Neural progenitor cell (in vitro differentiated cells): ENCODE data around the gene APLP1. TPM values are rescaled to one million over a fixed set of nuclear protein-coding genes. Genes with fewer than 3 reads are reported as not detected.

Source experiments
- DNase-seq: peaks from one replicate; pipeline ENCODE4 v3.0.0-alpha.2; 2016; ENCODE audit warnings: low spot score
- H2AFZ ChIP-seq: fragments of 200-600 bp; sonication (generic); replicated peaks from 2 replicates; pipeline ENCODE4 v1.6.1; 2016; ENCODE audit warnings: antibody characterized with exemption
- H3F3A ChIP-seq: fragments of 200-600 bp; sonication (generic); 2 replicates; pipeline ENCODE4 v1.6.1; 2016; ENCODE audit warnings: antibody characterized with exemption, low read depth
- H3K27ac ChIP-seq: fragments of 200-600 bp; sonication (generic); 2 replicates; pipeline ENCODE4 v1.5.1; 2016; ENCODE audit warnings: mild to moderate bottlenecking
- H3K27me3 ChIP-seq: fragments of 200-600 bp; sonication (generic); 2 replicates; pipeline ENCODE4 v1.6.1; 2016; ENCODE audit warnings: mild to moderate bottlenecking, moderate library complexity
- H3K36me3 ChIP-seq: fragments of 200-600 bp; sonication (generic); 2 replicates; pipeline ENCODE4 v1.5.1; 2016
- H3K4me1 ChIP-seq: fragments of 200-600 bp; sonication (generic); 2 replicates; pipeline ENCODE4 v1.6.1; 2016; ENCODE audit warnings: mixed run types
- H3K4me2 ChIP-seq: fragments of 200-600 bp; sonication (generic); 2 replicates; pipeline ENCODE4 v1.6.1; 2016
- H3K4me3 ChIP-seq: fragments of 200-600 bp; sonication (generic); 2 replicates; pipeline ENCODE4 v1.5.1; 2016
- H3K79me2 ChIP-seq: fragments of 200-600 bp; sonication (generic); 2 replicates; pipeline ENCODE4 v1.6.1; 2016; ENCODE audit warnings: low read depth
- H3K9ac ChIP-seq: fragments of 200-600 bp; sonication (generic); 2 replicates; pipeline ENCODE4 v1.6.1; 2016
- H3K9me3 ChIP-seq: fragments of 200-600 bp; sonication (generic); 2 replicates; pipeline ENCODE4 v1.5.1; 2016; ENCODE audit warnings: low read depth
- H4K20me1 ChIP-seq: fragments of 200-600 bp; sonication (generic); 2 replicates; pipeline ENCODE4 v1.6.1; 2016; ENCODE audit warnings: low read depth
- H3K27ac Mint-ChIP-seq: 3 replicates; pipeline ENCODE4 v1.8.0; 2021; ENCODE audit warnings: mixed read lengths
- H3K27me3 Mint-ChIP-seq: 2 replicates; pipeline ENCODE4 v1.8.0; 2022; ENCODE audit warnings: low read depth, mild to moderate bottlenecking, inconsistent platforms, moderate library complexity, mixed read lengths; ENCODE audit not compliant: insufficient read depth
- H3K36me3 Mint-ChIP-seq: 3 replicates; pipeline ENCODE4 v1.8.0; 2021; ENCODE audit warnings: mixed read lengths
- H3K4me1 Mint-ChIP-seq: 3 replicates; pipeline ENCODE4 v1.8.0; 2021; ENCODE audit warnings: mixed read lengths
- H3K4me3 Mint-ChIP-seq: 3 replicates; pipeline ENCODE4 v1.8.0; 2021; ENCODE audit warnings: mild to moderate bottlenecking, moderate library complexity, mixed read lengths
- H3K9me3 Mint-ChIP-seq: 3 replicates; pipeline ENCODE4 v1.8.0; 2020; ENCODE audit warnings: mixed read lengths
- EZH2 ChIP-seq: fragments of 200-600 bp; sonication (generic); IDR thresholded peaks from 2 replicates; pipeline ENCODE4 v1.6.1; 2017; ENCODE audit warnings: antibody characterized with exemption, mild to moderate bottlenecking, moderate library complexity
- EZH2phosphoT487 ChIP-seq: fragments of 200-600 bp; sonication (generic); IDR thresholded peaks from 2 replicates; pipeline ENCODE4 v1.6.1; 2017; ENCODE audit warnings: antibody characterized with exemption
- total RNA-seq: library from RNA; depleted of rRNA; stranded (reverse); fragments of >200 nt; gene quantifications from 2 replicates; pipeline ENCODE4 v1.2.3, GENCODE V29; 2015; ENCODE audit warnings: low replicate concordance
- TF ChIP-seq, protein P1 (sequence below): fragments of 200-600 bp; sonication (generic); IDR thresholded peaks from 2 replicates; pipeline ENCODE4 v1.5.1; 2017; ENCODE audit warnings: antibody characterized with exemption, mild to moderate bottlenecking

The APLP1 gene
- total RNA-seq, 1 donor from 2014 or later: 89.5 TPM

DNA sequence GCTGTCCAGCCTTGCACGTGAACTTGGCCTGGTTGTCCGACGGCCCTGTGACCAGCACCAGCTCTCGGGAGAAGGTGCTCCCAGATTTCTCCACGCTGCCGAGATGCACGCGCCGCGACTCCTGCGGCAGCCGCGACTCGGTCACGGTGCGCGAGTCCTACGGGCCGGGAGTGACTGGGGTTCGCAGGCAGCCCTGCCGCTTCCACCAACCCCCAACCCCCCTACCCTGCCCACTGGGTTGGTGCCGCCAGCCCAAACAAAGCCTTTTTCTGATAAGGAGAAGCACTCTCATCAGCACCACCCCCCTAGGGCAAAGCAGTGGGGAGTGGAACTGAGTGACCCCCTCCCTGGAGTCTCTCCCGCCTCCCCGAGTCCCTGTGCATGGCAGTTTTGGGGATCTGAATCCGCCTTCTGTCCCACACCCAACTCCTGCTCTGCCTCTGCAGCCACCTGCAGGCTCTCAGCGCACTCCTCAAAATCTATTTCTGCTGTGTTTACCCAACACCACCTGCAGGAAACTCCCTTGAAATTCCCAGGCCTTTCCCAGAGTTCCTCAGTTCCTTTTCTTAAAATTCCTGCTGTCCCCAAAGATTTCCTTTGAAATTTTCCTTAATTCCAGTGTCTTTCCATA, 22.2 kb upstream of the APLP1 start:
- peaks cover 5% of the 10 kb centered on the region for H3K9me3 Mint-ChIP-seq
- peak overlapping the region; percentile 59 for H3K4me2 ChIP-seq
- no peaks in the 10 kb centered on the region for H3K9me3 ChIP-seq
- H3K27ac Mint-ChIP-seq: no peak overlapping the region
- H3K4me3 Mint-ChIP-seq: peak overlapping the region; percentile 70
- TF ChIP-seq, protein P1, sequence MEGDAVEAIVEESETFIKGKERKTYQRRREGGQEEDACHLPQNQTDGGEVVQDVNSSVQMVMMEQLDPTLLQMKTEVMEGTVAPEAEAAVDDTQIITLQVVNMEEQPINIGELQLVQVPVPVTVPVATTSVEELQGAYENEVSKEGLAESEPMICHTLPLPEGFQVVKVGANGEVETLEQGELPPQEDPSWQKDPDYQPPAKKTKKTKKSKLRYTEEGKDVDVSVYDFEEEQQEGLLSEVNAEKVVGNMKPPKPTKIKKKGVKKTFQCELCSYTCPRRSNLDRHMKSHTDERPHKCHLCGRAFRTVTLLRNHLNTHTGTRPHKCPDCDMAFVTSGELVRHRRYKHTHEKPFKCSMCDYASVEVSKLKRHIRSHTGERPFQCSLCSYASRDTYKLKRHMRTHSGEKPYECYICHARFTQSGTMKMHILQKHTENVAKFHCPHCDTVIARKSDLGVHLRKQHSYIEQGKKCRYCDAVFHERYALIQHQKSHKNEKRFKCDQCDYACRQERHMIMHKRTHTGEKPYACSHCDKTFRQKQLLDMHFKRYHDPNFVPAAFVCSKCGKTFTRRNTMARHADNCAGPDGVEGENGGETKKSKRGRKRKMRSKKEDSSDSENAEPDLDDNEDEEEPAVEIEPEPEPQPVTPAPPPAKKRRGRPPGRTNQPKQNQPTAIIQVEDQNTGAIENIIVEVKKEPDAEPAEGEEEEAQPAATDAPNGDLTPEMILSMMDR: no peak
- TF ChIP-seq EZH2: peak; percentile 78
- peak; percentile 71 for TF ChIP-seq EZH2phosphoT487
- peaks cover 7% of the 10 kb centered on the region for H3F3A ChIP-seq
- H3K4me1 ChIP-seq: peaks cover 8% of the 10 kb centered on the region
- H3K36me3 Mint-ChIP-seq: no peaks in the 10 kb centered on the region
- no peaks in the 10 kb centered on the region for H3K79me2 ChIP-seq
- no peaks in the 10 kb centered on the region for H3K36me3 ChIP-seq
- peak; percentile 35 for DNase-seq
- H2AFZ ChIP-seq: no peak overlapping the region
- peaks cover 17% of the 10 kb centered on the region for H4K20me1 ChIP-seq
- peaks cover 61% of the 10 kb centered on the region for H3K27me3 Mint-ChIP-seq
- H3K9ac ChIP-seq: no peak overlapping the region
- peaks cover 98% of the 10 kb centered on the region for H3K27me3 ChIP-seq
- H3K4me1 Mint-ChIP-seq: peaks cover 15% of the 10 kb centered on the region
- H3K4me3 ChIP-seq: no peak overlapping the region
- no peak overlapping the region for H3K27ac ChIP-seq

DNA sequence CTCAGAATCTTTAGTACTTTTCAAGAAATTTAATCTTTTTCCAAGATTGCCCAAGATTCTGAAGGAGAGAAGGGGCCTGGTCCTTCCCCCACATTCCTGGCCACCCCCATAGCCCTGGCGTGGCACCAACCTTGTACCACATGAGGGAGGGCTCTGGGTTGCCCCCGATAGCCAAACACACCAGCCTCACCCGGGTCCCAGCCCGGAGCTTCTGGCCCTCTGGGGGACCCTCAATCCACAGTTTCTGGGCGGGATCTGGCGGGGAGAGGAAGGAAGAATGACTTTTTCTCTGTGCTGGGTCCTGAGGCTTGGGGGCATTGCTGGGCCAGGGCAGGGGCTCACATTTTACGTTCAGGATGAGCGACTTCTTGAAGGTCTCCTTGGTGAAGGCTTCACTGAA, 20.5 kb upstream of the APLP1 start:
- no peak overlapping the region for H3K9ac ChIP-seq
- H3F3A ChIP-seq: peaks cover 7% of the 10 kb centered on the region
- peaks cover 28% of the 10 kb centered on the region for H3K4me1 Mint-ChIP-seq
- H3K27me3 Mint-ChIP-seq: peaks cover 50% of the 10 kb centered on the region
- no peak overlapping the region for H3K27ac Mint-ChIP-seq
- TF ChIP-seq, protein P1: no peak
- TF ChIP-seq EZH2phosphoT487: no peak
- no peak for TF ChIP-seq EZH2
- H3K4me1 ChIP-seq: peaks cover 8% of the 10 kb centered on the region
- no peak for DNase-seq
- no peak overlapping the region for H2AFZ ChIP-seq
- no peak overlapping the region for H3K4me3 ChIP-seq
- H3K27ac ChIP-seq: no peak overlapping the region
- H3K4me3 Mint-ChIP-seq: peak overlapping the region; percentile 24
- H3K4me2 ChIP-seq: no peak overlapping the region
- peaks cover 17% of the 10 kb centered on the region for H4K20me1 ChIP-seq
- H3K79me2 ChIP-seq: no peaks in the 10 kb centered on the region
- no peaks in the 10 kb centered on the region for H3K36me3 Mint-ChIP-seq
- H3K27me3 ChIP-seq: peaks cover 96% of the 10 kb centered on the region
- no peaks in the 10 kb centered on the region for H3K36me3 ChIP-seq
- no peaks in the 10 kb centered on the region for H3K9me3 ChIP-seq
- H3K9me3 Mint-ChIP-seq: peaks cover 5% of the 10 kb centered on the region

DNA sequence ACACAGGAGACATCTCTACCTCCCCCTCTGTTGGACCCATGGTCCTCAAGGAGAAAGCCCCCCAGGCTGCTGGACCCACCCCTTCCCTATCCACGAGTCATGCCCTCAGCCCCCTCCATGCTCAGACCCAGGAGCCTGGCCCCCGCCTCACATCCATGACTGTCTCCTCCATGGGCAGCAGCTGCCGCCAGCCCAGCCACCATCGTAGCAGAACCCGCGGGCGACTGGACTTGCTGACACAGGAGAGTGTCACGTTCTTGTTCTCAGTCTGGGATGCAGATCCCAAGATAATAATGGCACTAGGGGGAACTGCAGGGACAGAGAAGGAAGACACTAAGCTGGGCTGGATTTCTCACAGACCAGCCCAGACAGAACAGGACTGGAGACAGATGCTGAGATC, 19.9 kb upstream of the APLP1 start:
- TF ChIP-seq EZH2phosphoT487 (no peak), EZH2 (no peak)
- TF ChIP-seq, protein P1: no peak
- Histone ChIP-seq H3K9me3 (no peaks in the 10 kb centered on the region), H3K4me3 (no peak overlapping the region), H3K79me2 (no peaks in the 10 kb centered on the region), H3K27ac (no peak overlapping the region), H3K27me3 (peaks cover 95% of the 10 kb centered on the region), H3K4me1 (peaks cover 8% of the 10 kb centered on the region), H3K9ac (no peak overlapping the region), H4K20me1 (peaks cover 17% of the 10 kb centered on the region), H3F3A (peaks cover 7% of the 10 kb centered on the region), H2AFZ (no peak overlapping the region), H3K36me3 (no peaks in the 10 kb centered on the region), H3K4me2 (no peak overlapping the region)
- Mint-ChIP-seq H3K4me1 (peaks cover 32% of the 10 kb centered on the region), H3K9me3 (peaks cover 5% of the 10 kb centered on the region), H3K36me3 (no peaks in the 10 kb centered on the region), H3K27me3 (peaks cover 48% of the 10 kb centered on the region), H3K27ac (no peak overlapping the region), H3K4me3 (no peak overlapping the region)
- DNase-seq: no peak
